Trophoblast cell (in vitro differentiated cells and primary cell): ENCODE measurements around the gene CTIF. TPM values are rescaled to one million over a fixed set of nuclear protein-coding genes. Genes with fewer than 3 reads are reported as not detected.

Experiments
- DNase-seq, 2 donors: peaks; one replicate each; pipeline ENCODE4 v3.0.0-alpha.2; 2016
- H2AFZ ChIP-seq: 2 replicates; pipeline ENCODE4 v1.6.1; 2013; ENCODE audit warnings: low read length, moderate library complexity, mild to moderate bottlenecking; ENCODE audit not compliant: insufficient read depth, poor library complexity
- H2AK5ac ChIP-seq: 2 replicates; pipeline ENCODE4 v1.6.1; 2013; ENCODE audit warnings: mild to moderate bottlenecking, low read length
- H2BK120ac ChIP-seq: 2 replicates; pipeline ENCODE4 v1.6.1; 2013; ENCODE audit warnings: low read length, mild to moderate bottlenecking, moderate library complexity; ENCODE audit not compliant: insufficient read depth, poor library complexity
- H2BK12ac ChIP-seq: 2 replicates; pipeline ENCODE4 v1.6.1; 2013; ENCODE audit warnings: mild to moderate bottlenecking, low read length, moderate library complexity
- H2BK5ac ChIP-seq: 2 replicates; pipeline ENCODE4 v1.6.1; 2013; ENCODE audit warnings: low read length, low read depth, moderate library complexity, mild to moderate bottlenecking; ENCODE audit not compliant: poor library complexity
- H3K14ac ChIP-seq: 2 replicates; pipeline ENCODE4 v1.6.1; 2013; ENCODE audit warnings: mild to moderate bottlenecking, low read length
- H3K18ac ChIP-seq: 2 replicates; pipeline ENCODE4 v1.6.1; 2013; ENCODE audit warnings: mild to moderate bottlenecking, low read length
- H3K23ac ChIP-seq: 2 replicates; pipeline ENCODE4 v1.6.1; 2013; ENCODE audit warnings: low read length
- H3K27ac ChIP-seq: 2 replicates; pipeline ENCODE4 v1.5.1; 2013; ENCODE audit warnings: low read depth, mild to moderate bottlenecking, inconsistent platforms, low read length, moderate library complexity
- H3K27me3 ChIP-seq: 2 replicates; pipeline ENCODE4 v1.6.1; 2013; ENCODE audit warnings: inconsistent platforms, mild to moderate bottlenecking, low read length, moderate library complexity; ENCODE audit not compliant: insufficient read depth
- H3K36me3 ChIP-seq, 2 experiments: 1 replicate in 1 of 2; 2 replicates in 1 of 2; pipeline ENCODE4 v1.6.1; 2013; ENCODE audit warnings: low read length in 2 of 2, mild to moderate bottlenecking in 2 of 2, moderate library complexity in 1 of 2; ENCODE audit not compliant: insufficient read depth in 2 of 2, control insufficient read depth in 1 of 2
- H3K4ac ChIP-seq: 2 replicates; pipeline ENCODE4 v1.6.1; 2013; ENCODE audit warnings: low read depth, mild to moderate bottlenecking, low read length, moderate library complexity
- H3K4me1 ChIP-seq, 2 experiments: 1 replicate in 1 of 2; 2 replicates in 1 of 2; pipeline ENCODE4 v1.6.1; 2013; ENCODE audit warnings: low read length in 2 of 2, mild to moderate bottlenecking in 2 of 2, moderate library complexity in 1 of 2; ENCODE audit not compliant: insufficient read depth in 2 of 2, control insufficient read depth in 1 of 2
- H3K4me2 ChIP-seq: 2 replicates; pipeline ENCODE4 v1.6.1; 2013; ENCODE audit warnings: inconsistent platforms, mild to moderate bottlenecking, low read length, moderate library complexity
- H3K4me3 ChIP-seq: 2 replicates; pipeline ENCODE4 v1.5.1; 2013; ENCODE audit warnings: mild to moderate bottlenecking, low read depth, low read length, inconsistent platforms
- H3K79me1 ChIP-seq: one replicate; pipeline ENCODE4 v1.6.1; 2013; ENCODE audit warnings: low read length
- H3K79me2 ChIP-seq: 2 replicates; pipeline ENCODE4 v1.6.1; 2013; ENCODE audit warnings: low read length, mild to moderate bottlenecking; ENCODE audit not compliant: control insufficient read depth, insufficient read depth, poor library complexity
- H3K9ac ChIP-seq: 2 replicates; pipeline ENCODE4 v1.6.1; 2013; ENCODE audit warnings: mild to moderate bottlenecking, low read length
- H3K9me3 ChIP-seq: 2 replicates; pipeline ENCODE4 v1.6.1; 2013; ENCODE audit warnings: low read depth, mild to moderate bottlenecking, control low read depth, inconsistent platforms, low read length; ENCODE audit not compliant: insufficient read depth
- H4K12ac ChIP-seq: 2 replicates; pipeline ENCODE4 v1.6.1; 2013; ENCODE audit warnings: low read depth, mild to moderate bottlenecking, low read length, moderate library complexity
- H4K8ac ChIP-seq: 2 replicates; pipeline ENCODE4 v1.6.1; 2013; ENCODE audit warnings: low read depth, mild to moderate bottlenecking, low read length, moderate library complexity
- H4K91ac ChIP-seq: one replicate; pipeline ENCODE4 v1.6.1; 2013; ENCODE audit warnings: low read depth, mild to moderate bottlenecking, low read length, moderate library complexity
- WGBS: extraction: QIAGEN DNeasy Blood & Tissue Kit; methylation state at CpG from one replicate; pipeline ENCODE4 v1.1.7; 2013; ENCODE audit warnings: missing lambda C conversion rate; ENCODE audit not compliant: insufficient read length, insufficient coverage; ENCODE audit errors: extremely low coverage; 5-methylcytosine and 5-hydroxymethylcytosine counted together
- polyA plus RNA-seq: library from polyadenylated mRNA; stranded (reverse); fragments of 200-250 nt; gene quantifications from 2 replicates; pipeline ENCODE4 v1.2.3, GENCODE V29; 2013

Gene CTIF
- polyA plus RNA-seq = 19.3 and 22.5 TPM in 2 replicates

DNA sequence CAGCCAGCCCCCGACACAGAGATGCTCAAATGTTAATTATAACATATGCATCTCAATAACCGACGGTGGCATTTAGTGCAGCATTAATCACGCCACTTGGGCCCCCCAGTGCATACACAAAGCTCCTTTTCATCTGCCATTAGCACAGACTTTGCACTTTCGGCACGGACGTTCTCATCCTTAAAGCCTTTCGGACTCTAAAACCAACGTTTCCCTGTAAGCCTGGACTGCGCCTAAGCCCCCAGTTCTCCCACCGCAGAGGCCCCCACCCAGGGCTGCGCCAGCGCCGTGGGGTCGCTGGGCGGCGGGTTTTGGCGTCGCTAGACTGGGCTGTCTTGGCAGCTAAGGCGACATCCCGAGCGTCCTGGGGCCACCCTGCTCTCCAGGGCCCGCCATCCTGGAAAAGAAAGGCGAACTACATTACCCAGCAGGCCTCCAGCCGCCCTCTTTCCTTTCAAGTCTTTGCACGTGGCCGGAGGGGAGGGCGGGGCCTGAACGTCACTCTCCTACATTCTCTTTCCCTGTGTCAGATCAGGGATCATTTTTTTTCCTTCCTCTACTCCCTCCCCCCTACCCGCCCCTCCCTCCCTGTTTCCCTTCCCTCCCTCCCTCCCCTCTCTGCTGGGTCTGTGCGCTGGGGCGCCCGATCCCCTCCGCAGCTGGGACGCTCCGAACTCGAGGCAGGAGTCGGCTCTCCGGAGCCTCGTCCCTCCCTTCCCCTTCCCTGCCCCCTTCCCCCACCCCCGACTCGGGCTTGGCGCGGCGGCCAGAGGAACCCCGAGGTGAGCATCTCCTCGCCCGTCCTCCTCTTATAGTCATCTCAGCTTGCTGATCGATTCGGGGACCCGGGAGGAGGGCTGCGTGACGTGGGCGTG is at the start of gene CTIF:
Gene CTIF, plus strand, starts transcription at position 501 of the 875 bp plus-strand sequence. CDS start 80,535 bp downstream, outside the sequence.
- WGBS = no CpG with 5 or more reads among the region's 54 CpGs
- H2BK120ac ChIP-seq = peak within 1 kb of the TSS; percentile 91
- peak within 1 kb of the TSS; percentile 93 for H4K8ac ChIP-seq
- peak within 1 kb of the TSS; percentile 67 for H2BK12ac ChIP-seq
- DNase-seq = peak; percentile 97 to 98
- H2AFZ ChIP-seq = peak within 1 kb of the TSS; percentile 100
- H2BK5ac ChIP-seq = peak within 1 kb of the TSS; percentile 84
- H3K23ac ChIP-seq = no peak within 1 kb of the TSS
- peak within 1 kb of the TSS; percentile 85 for H4K91ac ChIP-seq
- H3K9ac ChIP-seq = peak within 1 kb of the TSS; percentile 96
- peaks cover 11 to 21% of the 10 kb centered on the region in 2 experiments for H3K4me1 ChIP-seq
- peaks cover 17% of the 10 kb centered on the region for H3K79me2 ChIP-seq
- peaks cover 19% of the 10 kb centered on the region for H3K79me1 ChIP-seq
- peak within 1 kb of the TSS; percentile 93 for H3K18ac ChIP-seq
- H3K9me3 ChIP-seq = no peaks in the 10 kb centered on the region
- peak within 1 kb of the TSS; percentile 92 for H3K14ac ChIP-seq
- no peaks in the 10 kb centered on the region for H3K27me3 ChIP-seq
- H3K27ac ChIP-seq = peak within 1 kb of the TSS; percentile 63
- H3K4ac ChIP-seq = peak within 1 kb of the TSS; percentile 78
- H3K4me2 ChIP-seq = peak within 1 kb of the TSS; percentile 95
- peak within 1 kb of the TSS; percentile 93 for H3K4me3 ChIP-seq
- H2AK5ac ChIP-seq = peak within 1 kb of the TSS; percentile 49
- peak within 1 kb of the TSS; percentile 99 for H4K12ac ChIP-seq
- no peaks in the 10 kb centered on the region for H3K36me3 ChIP-seq

GRCh38 chr18:48490641-48491293 is 48.1 kb upstream of the CTIF start:
- no CpG with 5 or more reads among the region's 2 CpGs for WGBS
- H3K18ac ChIP-seq = no peak overlapping the region
- peaks cover 9 to 11% of the 10 kb centered on the region in 2 experiments for H3K4me1 ChIP-seq
- peaks cover 4% of the 10 kb centered on the region for H3K79me1 ChIP-seq
- H2AFZ ChIP-seq = no peak overlapping the region
- no peak overlapping the region for H2AK5ac ChIP-seq
- no peaks in the 10 kb centered on the region for H3K9me3 ChIP-seq
- no peak overlapping the region for H3K23ac ChIP-seq
- H3K4me3 ChIP-seq = no peak overlapping the region
- no peak overlapping the region for H3K4me2 ChIP-seq
- H2BK5ac ChIP-seq = no peak overlapping the region
- no peak overlapping the region for H3K14ac ChIP-seq
- no peaks in the 10 kb centered on the region for H3K36me3 ChIP-seq
- H4K8ac ChIP-seq = no peak overlapping the region
- H3K27me3 ChIP-seq = no peaks in the 10 kb centered on the region
- H2BK12ac ChIP-seq = no peak overlapping the region
- peak overlapping the region; percentile 35 for H3K27ac ChIP-seq
- no peak for DNase-seq
- H3K9ac ChIP-seq = no peak overlapping the region
- no peak overlapping the region for H2BK120ac ChIP-seq
- H4K12ac ChIP-seq = no peak overlapping the region
- H4K91ac ChIP-seq = no peak overlapping the region
- H3K79me2 ChIP-seq = no peaks in the 10 kb centered on the region
- H3K4ac ChIP-seq = no peak overlapping the region

DNA sequence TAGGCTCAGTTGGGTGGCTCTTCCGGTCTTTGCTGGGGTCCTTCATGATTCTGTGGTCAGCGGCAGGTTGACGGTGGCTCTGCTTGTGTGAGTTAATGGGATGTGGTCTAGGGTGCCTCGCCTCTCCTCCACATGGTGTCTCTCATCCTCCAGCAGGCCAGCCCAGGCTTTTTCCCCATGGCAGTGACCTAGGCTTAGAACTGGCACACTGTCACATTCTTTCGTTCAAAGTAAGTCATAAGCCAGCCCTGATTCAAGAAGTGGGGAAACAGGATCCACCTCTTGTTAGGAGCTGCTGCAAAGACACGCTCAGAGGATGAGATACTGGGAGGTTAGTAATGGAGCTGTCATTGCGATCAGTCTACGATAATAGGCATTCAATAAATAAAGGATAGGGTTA is 46.0 kb upstream of the CTIF start:
- Histone ChIP-seq H3K79me1 (peaks cover 3% of the 10 kb centered on the region), H4K91ac (no peak overlapping the region), H3K4me3 (no peak overlapping the region), H3K18ac (no peak overlapping the region), H3K79me2 (no peaks in the 10 kb centered on the region), H3K4me2 (no peak overlapping the region), H3K9ac (no peak overlapping the region), H4K12ac (no peak overlapping the region), H3K4me1 (peaks cover 8 to 11% of the 10 kb centered on the region in 2 experiments), H3K27ac (no peak overlapping the region), H2AFZ (no peak overlapping the region), H3K9me3 (no peaks in the 10 kb centered on the region), H3K27me3 (no peaks in the 10 kb centered on the region), H3K36me3 (no peaks in the 10 kb centered on the region), H3K4ac (no peak overlapping the region), H2AK5ac (no peak overlapping the region), H2BK12ac (no peak overlapping the region), H2BK120ac (no peak overlapping the region), H3K23ac (no peak overlapping the region), H4K8ac (no peak overlapping the region), H2BK5ac (no peak overlapping the region), H3K14ac (no peak overlapping the region)
- no CpG with 5 or more reads among the region's 8 CpGs for WGBS
- DNase-seq = peak; percentile 20 to 65

DNA sequence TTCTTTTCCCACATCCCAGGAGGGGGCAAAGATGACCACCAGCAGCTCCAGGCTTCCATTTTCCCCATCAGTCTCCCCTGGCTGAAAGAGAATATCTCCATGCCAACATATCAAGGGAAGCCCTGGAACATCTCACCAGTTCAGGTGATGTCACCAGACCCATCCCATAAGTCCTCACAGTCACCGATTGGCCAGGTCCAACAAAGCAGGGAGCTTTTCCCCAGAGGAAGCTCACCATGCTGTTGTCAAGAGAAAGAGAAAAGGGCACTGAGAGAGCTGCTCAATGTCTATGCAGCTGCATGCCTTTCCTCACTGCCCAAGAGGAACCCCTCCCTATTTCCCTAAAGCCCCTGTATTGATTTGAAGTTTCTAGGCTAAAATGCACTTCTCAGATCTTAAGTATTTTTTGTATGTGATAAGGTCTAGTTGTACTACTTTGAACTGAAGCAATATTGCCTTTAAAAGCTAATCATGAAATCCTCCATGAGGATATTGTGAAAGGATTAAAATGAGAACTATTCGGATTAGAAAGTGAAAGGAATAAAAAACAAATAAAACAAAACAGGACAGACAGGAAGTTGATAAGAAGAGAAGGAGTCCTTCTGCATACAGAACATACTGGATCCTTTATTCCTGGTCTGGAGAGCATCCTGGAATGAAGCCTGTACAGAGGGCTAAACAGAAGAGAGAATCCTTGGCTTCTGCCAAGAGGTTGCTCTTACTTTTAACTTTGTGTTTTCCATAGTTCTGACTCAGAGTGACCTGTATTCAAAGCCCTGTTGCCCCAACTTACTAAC is 45.2 kb upstream of the CTIF start:
- H2BK120ac ChIP-seq = no peak overlapping the region
- H3K79me2 ChIP-seq = no peaks in the 10 kb centered on the region
- no peak overlapping the region for H3K14ac ChIP-seq
- no peak overlapping the region for H4K12ac ChIP-seq
- H3K27me3 ChIP-seq = no peaks in the 10 kb centered on the region
- no peak overlapping the region for H4K91ac ChIP-seq
- no CpG with 5 or more reads among the region's 2 CpGs for WGBS
- no peak overlapping the region for H3K9ac ChIP-seq
- no peaks in the 10 kb centered on the region for H3K9me3 ChIP-seq
- no peak overlapping the region for H4K8ac ChIP-seq
- no peak overlapping the region for H2BK12ac ChIP-seq
- H3K79me1 ChIP-seq = peaks cover 2% of the 10 kb centered on the region
- H3K4me2 ChIP-seq = no peak overlapping the region
- H2BK5ac ChIP-seq = no peak overlapping the region
- H3K4me1 ChIP-seq = peaks cover 3 to 7% of the 10 kb centered on the region in 2 experiments
- no peaks in the 10 kb centered on the region for H3K36me3 ChIP-seq
- no peak overlapping the region for H3K27ac ChIP-seq
- no peak overlapping the region for H3K18ac ChIP-seq
- H3K4me3 ChIP-seq = no peak overlapping the region
- no peak for DNase-seq
- H2AFZ ChIP-seq = no peak overlapping the region
- H2AK5ac ChIP-seq = no peak overlapping the region
- H3K4ac ChIP-seq = no peak overlapping the region
- no peak overlapping the region for H3K23ac ChIP-seq
